GM21381 (cell line): ENCODE results near the gene RAB14.
"Not testable (repeated sequence)": the region's sequence is repeated elsewhere in the genome, so short reads cannot be mapped to it uniquely, and the experiment has no call there.

ENCODE experiments used
- ATAC-seq: cut with Tn5 transposase; IDR thresholded peaks from one replicate; pipeline ENCODE4 v1.9.1; 2021; ENCODE audit warnings: mild to moderate bottlenecking, moderate library complexity; ENCODE audit not compliant: unreplicated experiment

Gene RAB14

DNA sequence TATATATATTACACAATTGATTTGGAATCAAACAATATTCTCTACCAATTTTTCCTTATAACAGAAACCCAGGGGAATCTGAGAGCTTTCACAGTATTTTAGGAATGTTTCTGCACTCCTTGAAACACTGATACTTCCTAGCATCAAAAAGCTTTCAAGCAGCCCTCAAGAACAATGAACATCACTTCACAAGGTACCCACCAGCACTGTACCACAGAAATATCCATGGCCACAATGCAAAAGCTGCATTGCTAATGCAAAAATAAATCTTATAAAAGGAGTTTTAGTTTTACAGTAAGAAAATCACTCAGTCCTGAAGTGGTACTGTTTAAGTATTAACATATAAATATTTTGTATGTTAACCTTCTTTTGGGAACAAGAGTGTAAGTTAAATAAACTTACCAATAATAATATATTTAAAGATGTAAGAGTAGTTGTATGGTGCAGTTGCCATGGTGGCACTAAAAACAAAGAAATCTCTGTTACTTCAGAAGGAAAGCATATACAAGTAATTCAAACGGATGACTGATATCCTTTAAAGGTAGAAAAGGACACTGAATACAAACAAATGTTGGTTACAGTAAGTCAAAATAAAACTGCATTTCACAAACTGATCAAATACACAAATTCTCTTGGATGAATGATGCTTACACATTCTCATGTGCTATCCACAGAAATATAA lies 8.6 kb downstream of the RAB14 start:
- ATAC-seq = no peak

- no peak for ATAC-seq
Measured at GRCh38 chr9:121192518-121192917, 9.2 kb downstream of the RAB14 start.

GRCh38 chr9:121191235-121191634 lies 10.4 kb downstream of the RAB14 start:
- no peak for ATAC-seq

GRCh38 chr9:121189660-121190059 lies 12.0 kb downstream of the RAB14 start:
- no peak for ATAC-seq

DNA sequence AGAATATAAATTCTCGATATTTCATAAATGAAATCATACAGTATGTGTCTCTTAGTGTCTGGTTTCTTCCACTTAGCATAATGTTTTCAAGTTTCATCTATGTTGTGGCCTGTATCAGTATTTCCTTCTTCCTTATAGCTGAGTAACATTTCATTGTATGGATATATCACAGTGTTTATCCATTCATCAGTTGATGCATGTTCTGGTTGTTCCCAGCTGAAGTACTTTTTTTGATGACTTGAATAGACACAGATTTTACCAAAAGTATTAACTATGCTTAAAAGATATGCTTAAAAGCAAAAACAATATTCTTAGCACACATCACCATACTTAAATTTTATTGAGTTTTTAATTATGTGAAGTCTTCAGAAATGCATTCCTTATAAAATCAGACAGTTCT lies 12.7 kb downstream of the RAB14 start:
- ATAC-seq = no peak

GRCh38 chr9:121187636-121188305 lies 13.9 kb downstream of the RAB14 start:
- no peak for ATAC-seq

DNA sequence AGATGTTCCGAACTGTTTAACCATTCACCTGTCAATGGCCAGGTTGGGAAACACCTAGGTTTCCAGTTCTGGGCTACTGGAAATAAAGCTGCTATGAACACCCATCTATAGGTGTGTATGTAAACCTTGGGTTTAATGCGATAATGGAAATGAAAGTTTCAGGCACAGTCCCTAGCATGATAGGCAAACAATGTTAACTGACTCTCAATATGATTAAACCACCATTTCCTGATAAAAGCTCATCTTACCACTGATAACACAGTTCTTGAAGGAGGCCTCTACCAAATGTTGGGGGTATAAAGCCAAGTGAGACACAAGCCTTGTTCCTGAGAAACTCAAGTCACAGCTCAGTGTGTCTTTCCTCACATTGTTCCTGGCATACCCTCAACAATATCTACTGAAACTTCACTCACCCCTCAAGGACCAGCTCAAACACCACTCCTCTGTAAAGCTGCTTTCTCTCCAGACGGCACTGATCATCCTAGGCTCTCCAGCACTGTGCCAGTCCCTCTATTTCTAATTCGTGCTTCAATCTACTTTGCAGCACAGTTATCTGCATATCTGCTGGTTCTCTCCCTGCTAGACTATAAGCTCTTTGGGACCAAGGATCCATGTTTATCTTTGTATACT lies 15.8 kb downstream of the RAB14 start:
- no peak for ATAC-seq

DNA sequence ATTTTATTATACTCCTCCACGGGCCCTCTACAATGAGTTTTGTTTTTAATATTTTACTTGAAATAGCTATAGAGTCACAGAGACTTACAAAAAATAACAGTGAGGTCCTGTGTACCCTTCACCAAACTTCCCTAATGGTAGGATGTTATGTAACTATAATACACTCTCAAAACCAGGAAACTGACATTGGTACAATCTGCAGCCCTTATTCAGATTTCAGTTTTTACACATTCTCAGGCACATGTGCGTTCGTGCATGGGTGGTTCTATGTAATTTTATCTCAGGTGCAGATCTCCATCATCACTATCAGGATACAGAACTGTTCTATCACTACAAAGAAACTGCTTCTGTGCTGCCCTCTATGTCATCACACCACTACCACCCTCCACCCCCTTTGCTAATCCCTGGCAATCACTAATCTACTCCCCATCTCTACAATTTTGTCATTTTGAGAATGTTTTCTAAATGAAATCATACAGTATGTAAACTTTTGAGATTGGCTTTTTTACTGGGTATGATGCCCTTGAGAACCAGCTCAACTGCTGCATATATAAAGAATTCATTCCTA lies 16.4 kb downstream of the RAB14 start:
- ATAC-seq = no peak

DNA sequence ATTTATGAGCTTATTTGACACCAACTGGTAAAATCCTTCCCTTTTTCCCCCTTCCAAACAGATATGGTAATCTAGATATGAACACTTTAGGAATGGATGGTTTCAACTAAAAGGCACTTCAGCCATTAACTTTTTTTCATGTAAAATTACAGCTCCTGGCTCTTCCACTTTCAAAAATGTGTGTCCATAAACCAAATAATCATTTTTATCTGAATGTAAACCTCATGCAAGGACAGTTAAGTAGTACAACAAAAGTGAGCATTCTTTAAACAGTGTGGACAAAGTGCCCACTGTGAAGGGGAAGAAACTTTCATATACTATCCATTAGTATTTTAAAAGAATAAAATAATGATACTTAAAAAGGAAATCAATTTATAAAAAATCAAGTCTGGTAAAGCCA lies 17.2 kb downstream of the RAB14 start:
- ATAC-seq = no peak

- no peak for ATAC-seq
Measured at GRCh38 chr9:121183666-121184423, 17.8 kb downstream of the RAB14 start.

- ATAC-seq = no peak
Measured at GRCh38 chr9:121182989-121183388, 18.7 kb downstream of the RAB14 start.

GRCh38 chr9:121182101-121182836 lies 19.4 kb downstream of the RAB14 start:
- ATAC-seq = no peak

- no peak for ATAC-seq
Measured at GRCh38 chr9:121179930-121180681, 21.6 kb downstream of the RAB14 start.

- ATAC-seq = not testable (repeated sequence)
Measured at GRCh38 chr9:121179373-121179721, 22.3 kb downstream of the RAB14 start.

DNA sequence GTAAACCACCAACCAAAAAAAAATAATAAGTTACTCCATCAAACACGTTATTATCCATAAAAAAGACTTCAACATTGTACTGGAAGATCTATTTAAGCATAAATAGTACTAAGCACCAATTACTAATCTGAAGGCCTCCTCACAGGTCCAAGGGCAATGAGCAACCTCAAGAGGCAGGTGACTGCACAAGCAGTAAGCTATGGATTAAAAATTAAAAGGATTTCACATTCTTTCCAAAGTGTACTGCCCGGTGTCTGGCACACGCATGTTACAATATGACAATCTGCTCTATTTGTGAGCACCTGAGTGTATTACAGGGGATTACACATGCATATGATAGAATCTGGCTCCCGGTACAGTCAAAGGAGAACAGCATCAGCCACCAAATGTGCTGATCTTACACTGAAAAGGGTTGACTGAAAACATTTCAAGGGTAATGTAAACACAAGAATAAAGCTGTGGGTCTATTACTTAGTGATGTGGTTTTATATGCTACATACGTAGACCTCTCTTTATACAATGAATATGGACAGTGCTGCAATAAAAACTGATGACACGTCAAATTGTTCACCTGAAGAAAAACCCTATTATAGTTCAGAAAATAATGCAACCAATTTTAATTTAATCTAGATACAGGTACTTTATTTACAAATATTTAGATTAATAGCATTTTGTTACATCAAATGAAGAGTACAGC lies 22.8 kb downstream of the RAB14 start:
- ATAC-seq = no peak

DNA sequence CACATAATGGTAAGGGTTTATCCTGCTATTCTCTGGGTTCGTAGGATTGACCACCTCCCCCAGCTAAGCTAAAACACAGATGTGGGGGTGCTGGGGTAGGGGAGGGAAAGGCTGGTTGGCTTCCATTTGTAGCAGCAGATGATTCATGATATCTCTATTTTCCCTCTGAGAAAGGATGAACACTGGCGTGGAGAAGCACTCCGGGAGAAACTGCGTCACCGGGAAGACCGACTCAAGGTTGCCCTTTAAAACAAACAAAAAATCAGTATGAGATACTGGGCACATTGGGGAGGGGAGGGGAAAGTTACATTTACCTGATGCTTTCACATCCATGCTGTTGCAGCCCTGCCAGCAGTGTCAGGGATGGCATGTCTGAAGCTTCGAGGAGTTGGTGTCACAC lies 28.2 kb downstream of the RAB14 start:
- ATAC-seq = no peak

DNA sequence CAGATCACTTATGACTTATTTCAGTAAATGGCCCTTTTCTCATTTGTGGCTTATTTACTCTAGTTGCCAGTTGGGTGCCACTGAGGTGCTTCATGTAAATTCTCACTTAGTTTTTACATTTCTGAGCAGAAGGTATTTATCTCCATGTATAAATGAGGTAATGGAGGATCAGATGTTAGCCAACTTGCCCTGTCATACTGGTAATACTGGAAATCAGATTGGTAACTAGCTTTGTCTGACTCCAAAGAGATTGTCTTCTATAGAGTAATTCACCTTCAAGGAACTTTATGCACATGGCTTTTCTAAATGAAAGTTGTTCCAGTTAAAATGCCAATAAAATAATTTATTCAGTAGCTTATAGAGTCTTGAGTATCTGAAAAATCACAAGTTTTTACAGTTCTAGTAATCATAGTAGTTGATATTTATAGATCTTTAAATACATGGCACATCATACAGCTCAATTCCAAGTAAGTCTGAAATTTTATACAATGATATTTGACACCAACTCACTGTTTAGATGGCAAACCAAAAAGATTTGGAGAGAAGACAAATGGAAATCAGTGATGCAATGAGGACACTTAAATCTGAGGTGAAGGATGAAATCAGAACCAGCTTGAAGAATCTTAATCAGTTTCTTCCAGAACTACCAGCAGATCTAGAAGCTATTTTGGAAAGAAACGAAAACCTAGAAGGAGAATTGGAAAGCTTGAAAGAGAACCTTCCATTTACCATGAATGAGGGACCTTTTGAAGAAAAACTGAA lies 28.8 kb downstream of the RAB14 start:
- ATAC-seq = no peak

DNA sequence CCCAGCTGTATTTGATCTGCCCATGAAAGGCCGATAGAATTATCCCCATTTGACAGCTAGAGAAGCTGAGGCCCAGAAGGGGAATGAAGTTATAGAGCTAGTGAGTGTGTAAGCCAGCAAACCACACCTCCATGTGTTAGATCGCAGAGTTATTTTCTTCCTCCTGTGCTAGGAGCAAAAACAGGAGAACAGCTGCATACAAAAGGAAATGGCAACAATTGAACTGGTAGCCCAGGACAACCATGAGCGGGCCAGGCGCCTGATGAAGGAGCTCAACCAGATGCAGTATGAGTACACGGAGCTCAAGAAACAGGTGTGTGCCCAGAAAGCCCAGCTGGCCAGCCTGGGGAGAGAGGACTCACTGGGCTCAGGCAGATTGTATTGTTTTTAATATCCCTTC lies 30.4 kb downstream of the RAB14 start:
- ATAC-seq = no peak
